Lung (tissue), 12 donors: ENCODE measurements around the gene LYZ. TPM values are rescaled to one million over a fixed set of nuclear protein-coding genes. Genes with fewer than 3 reads are reported as not detected.

Experiments used
- ATAC-seq: fragments of 200-7000 bp; cut with Tn5 transposase; one replicate; pipeline ENCODE4 v1.9.1; 2020; ENCODE audit warnings: moderate number of reproducible peaks; ENCODE audit not compliant: insufficient read depth, low FRiP score
- DNase-seq, 3 donors: peaks; one replicate each; pipeline ENCODE4 v3.0.0-alpha.2; 2013 to 2017
- H3K27ac ChIP-seq, 2 donors: one replicate each; pipeline ENCODE4 v1.5.1; 2013; ENCODE audit warnings: mild to moderate bottlenecking in 2 of 2, moderate library complexity in 2 of 2, control low read depth in 1 of 2, inconsistent platforms in 1 of 2, low read depth in 1 of 2, low read length in 1 of 2
- H3K27me3 ChIP-seq, 3 donors: one replicate each; pipeline ENCODE4 v1.5.1; 2013; ENCODE audit warnings: low read length in 2 of 3; ENCODE audit not compliant: control insufficient read depth in 3 of 3, insufficient read depth in 3 of 3
- H3K36me3 ChIP-seq, 4 donors: one replicate each; pipeline ENCODE4 v1.5.1; 2013; ENCODE audit warnings: low read length in 4 of 4, mild to moderate bottlenecking in 1 of 4, moderate library complexity in 1 of 4; ENCODE audit not compliant: control insufficient read depth in 4 of 4, insufficient read depth in 4 of 4
- H3K4me1 ChIP-seq, 5 donors: one replicate each; pipeline ENCODE4 v1.5.1; 2013; ENCODE audit warnings: low read length in 5 of 5, mild to moderate bottlenecking in 2 of 5, moderate library complexity in 1 of 5; ENCODE audit not compliant: control insufficient read depth in 5 of 5, insufficient read depth in 5 of 5
- H3K4me3 ChIP-seq: one replicate; pipeline ENCODE4 v1.5.1; 2013; ENCODE audit warnings: mild to moderate bottlenecking, control low read depth, moderate library complexity
- H3K9ac ChIP-seq, 2 donors: one replicate each; pipeline ENCODE4 v1.5.1; 2013; ENCODE audit warnings: low read length in 2 of 2, control low read depth in 1 of 2; ENCODE audit not compliant: insufficient read depth in 1 of 2
- H3K9me3 ChIP-seq, 4 donors: one replicate each; pipeline ENCODE4 v1.5.1; 2013; ENCODE audit warnings: low read length in 3 of 4, mild to moderate bottlenecking in 1 of 4, moderate library complexity in 1 of 4; ENCODE audit not compliant: control insufficient read depth in 4 of 4, insufficient read depth in 3 of 4
- CTCF ChIP-seq: IDR thresholded peaks from 2 replicates; pipeline ENCODE4 v1.5.1; 2012; ENCODE audit warnings: mild to moderate bottlenecking; ENCODE audit errors: control extremely low read depth, extremely low read depth
- WGBS, 2 donors: extraction: QIAGEN DNeasy Blood & Tissue Kit; methylation state at CpG; one replicate each; pipeline ENCODE4 v1.1.7; 2013; 5-methylcytosine and 5-hydroxymethylcytosine counted together
- polyA plus RNA-seq, 2 donors: library from polyadenylated mRNA; stranded (reverse); fragments of 200-250 nt; gene quantifications; one replicate each; pipeline ENCODE4 v1.2.1, GENCODE V29; 2013
- total RNA-seq, 2 donors: library from RNA; depleted of rRNA in 1 of 2; stranded (reverse); fragments of >200 nt in 1 of 2; gene quantifications; one replicate each; pipeline ENCODE4 v1.2.1, GENCODE V29; 2014 to 2021
- donor health status: control.
- donor health status: control.
- donor health status: Bipolar disorder and iron deficiency.
- donor health status: healthy.
- donor health status: DM: yes; HTN: yes; CAD: no.

Gene LYZ
- total and polyA plus RNA-seq, 4 donors = 171 to 448 (median 182) TPM

- Histone ChIP-seq H3K4me3 (no peak overlapping the region), H3K36me3 (peaks cover 7 to 15% (median 9%) of the 10 kb centered on the region in 4 donors), H3K27ac (no peak overlapping the region), H3K9me3 (no peaks in the 10 kb centered on the region), H3K9ac (no peak overlapping the region), H3K4me1 (no peaks in the 10 kb centered on the region), H3K27me3 (no peaks in the 10 kb centered on the region)
- no peak for DNase-seq
- no peak for TF ChIP-seq CTCF
- ATAC-seq = no peak
- WGBS, 2 donors = 96% methylated on average over 5 of the region's 5 CpGs
These were observed 18.6 kb downstream of the LYZ start for GRCh38 chr12:69366796-69367195.

GRCh38 chr12:69368171-69368570 lies 20.0 kb downstream of the LYZ start:
- H3K4me3 ChIP-seq = no peak overlapping the region
- H3K27me3 ChIP-seq = no peaks in the 10 kb centered on the region
- H3K36me3 ChIP-seq = peaks cover 10 to 16% (median 14%) of the 10 kb centered on the region in 4 donors
- no peak for DNase-seq
- TF ChIP-seq CTCF = no peak
- WGBS, 2 donors = 98 to 99% methylated on average over 1 of the region's 1 CpG
- ATAC-seq = no peak
- no peak overlapping the region for H3K9ac ChIP-seq
- H3K27ac ChIP-seq = no peak overlapping the region
- no peaks in the 10 kb centered on the region for H3K4me1 ChIP-seq
- no peaks in the 10 kb centered on the region for H3K9me3 ChIP-seq

GRCh38 chr12:69383074-69383473 lies 34.9 kb downstream of the LYZ start:
- ATAC-seq (no peak), DNase-seq (no peak)
- H3K9me3 ChIP-seq = no peaks in the 10 kb centered on the region
- no peak overlapping the region for H3K27ac ChIP-seq
- peaks cover 3 to 9% (median 4%) of the 10 kb centered on the region in 4 donors for H3K36me3 ChIP-seq
- H3K4me1 ChIP-seq = no peaks in the 10 kb centered on the region
- H3K27me3 ChIP-seq = no peaks in the 10 kb centered on the region
- no peak overlapping the region for H3K4me3 ChIP-seq
- H3K9ac ChIP-seq = no peak overlapping the region
- TF ChIP-seq CTCF = no peak
- WGBS, 2 donors = 97% methylated on average over 1 of the region's 1 CpG

GRCh38 chr12:69385038-69385437 lies 36.9 kb downstream of the LYZ start:
- no peaks in the 10 kb centered on the region for H3K4me1 ChIP-seq
- H3K9ac ChIP-seq = no peak overlapping the region
- no peaks in the 10 kb centered on the region for H3K27me3 ChIP-seq
- no peak for TF ChIP-seq CTCF
- H3K27ac ChIP-seq = no peak overlapping the region
- H3K36me3 ChIP-seq = peaks cover 0 to 8% (median 2%) of the 10 kb centered on the region in 4 donors
- 84 to 88% methylated on average over 3 of the region's 3 CpGs for WGBS, 2 donors
- DNase-seq (no peak), ATAC-seq (no peak)
- H3K4me3 ChIP-seq = no peak overlapping the region
- H3K9me3 ChIP-seq = no peaks in the 10 kb centered on the region
